ENCODE measurements around the gene ODAPH.
"Not testable (repeated sequence)": the region's sequence is repeated elsewhere in the genome, so short reads cannot be mapped to it uniquely, and the experiment has no call there.

Gene ODAPH

DNA sequence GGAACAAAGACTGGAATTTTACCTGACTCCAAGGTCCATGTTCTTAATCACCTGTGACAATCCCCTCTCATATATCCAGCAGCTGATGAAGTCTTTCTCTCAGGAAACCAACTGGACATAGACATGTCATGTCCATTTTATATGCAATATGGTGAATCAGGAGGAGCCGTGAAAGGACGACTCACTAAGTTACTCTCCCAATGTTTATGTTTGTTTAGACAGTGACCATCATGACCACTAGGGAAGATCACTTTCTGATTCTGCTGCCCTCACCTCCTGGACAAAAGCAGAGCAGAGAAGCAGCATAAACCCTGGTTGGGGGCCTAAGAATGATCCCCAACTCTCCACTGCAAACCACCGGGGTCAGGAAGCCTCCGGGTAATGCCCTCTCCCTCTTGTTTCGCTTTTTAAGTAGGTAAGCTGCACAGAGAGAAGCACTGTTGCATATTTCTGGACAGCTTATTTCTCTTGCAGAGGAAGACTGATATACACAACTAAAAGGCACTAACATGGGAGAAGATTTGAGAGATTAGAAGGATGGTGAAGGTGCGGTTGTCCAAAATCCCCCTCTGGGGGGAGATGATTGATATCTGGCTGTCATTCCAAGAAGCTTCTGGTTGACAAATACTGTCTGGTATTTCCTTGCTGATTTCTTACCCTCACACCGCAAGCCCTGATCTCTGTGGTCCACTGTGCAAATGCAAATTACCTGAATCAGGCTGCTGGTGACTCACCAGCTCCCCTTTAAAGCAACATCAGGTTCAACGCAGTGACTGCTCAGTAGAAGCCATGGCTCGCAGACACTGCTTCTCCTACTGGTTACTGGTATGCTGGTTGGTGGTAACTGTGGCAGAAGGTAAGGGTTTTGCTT, at the start of gene ODAPH:
Gene ODAPH (plus strand): TSS at position 773 of the 871 bp plus-strand sequence. CDS start 17 bp downstream, at position 790.
- DNase-seq: no peak

DNA sequence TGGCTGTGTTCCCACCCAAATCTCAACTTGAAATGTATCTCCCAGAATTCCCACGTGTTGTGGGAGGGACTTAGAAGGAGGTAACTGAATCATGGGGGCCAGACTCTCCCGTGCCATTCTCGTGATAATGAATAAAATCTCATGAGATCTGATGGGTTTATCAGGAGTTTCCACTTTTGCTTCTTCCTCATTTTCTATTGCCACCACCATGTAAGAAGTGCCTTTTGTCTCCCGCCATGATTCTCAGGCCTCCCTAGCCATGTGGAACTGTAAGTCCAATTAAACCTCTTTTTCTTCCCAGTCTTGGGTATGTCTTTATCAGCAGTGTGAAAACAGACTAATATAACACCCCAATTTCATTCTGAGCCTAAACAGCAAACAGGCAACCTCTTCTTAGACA, 46.3 kb upstream of the ODAPH start:
- DNase-seq: not testable (repeated sequence)

DNA sequence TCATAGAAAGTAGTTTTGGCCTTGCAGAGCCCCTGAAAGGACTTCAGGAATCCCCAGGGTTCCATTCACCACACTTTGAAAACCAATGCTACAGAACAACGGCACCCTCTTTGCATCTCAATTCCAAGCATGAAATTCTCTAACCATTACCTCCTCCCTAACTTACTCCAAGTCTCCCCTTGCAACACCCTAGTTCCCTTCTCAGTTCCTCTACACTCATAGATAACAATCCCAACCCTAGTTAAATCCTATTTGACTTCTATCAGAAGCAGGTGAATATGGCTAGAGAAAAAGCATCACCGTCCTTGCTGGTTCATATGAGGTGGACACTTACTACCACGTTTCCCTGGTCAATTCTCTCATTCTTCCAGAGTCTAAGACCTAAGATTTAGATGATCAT, 44.0 kb upstream of the ODAPH start:
- DNase-seq: no peak

DNA sequence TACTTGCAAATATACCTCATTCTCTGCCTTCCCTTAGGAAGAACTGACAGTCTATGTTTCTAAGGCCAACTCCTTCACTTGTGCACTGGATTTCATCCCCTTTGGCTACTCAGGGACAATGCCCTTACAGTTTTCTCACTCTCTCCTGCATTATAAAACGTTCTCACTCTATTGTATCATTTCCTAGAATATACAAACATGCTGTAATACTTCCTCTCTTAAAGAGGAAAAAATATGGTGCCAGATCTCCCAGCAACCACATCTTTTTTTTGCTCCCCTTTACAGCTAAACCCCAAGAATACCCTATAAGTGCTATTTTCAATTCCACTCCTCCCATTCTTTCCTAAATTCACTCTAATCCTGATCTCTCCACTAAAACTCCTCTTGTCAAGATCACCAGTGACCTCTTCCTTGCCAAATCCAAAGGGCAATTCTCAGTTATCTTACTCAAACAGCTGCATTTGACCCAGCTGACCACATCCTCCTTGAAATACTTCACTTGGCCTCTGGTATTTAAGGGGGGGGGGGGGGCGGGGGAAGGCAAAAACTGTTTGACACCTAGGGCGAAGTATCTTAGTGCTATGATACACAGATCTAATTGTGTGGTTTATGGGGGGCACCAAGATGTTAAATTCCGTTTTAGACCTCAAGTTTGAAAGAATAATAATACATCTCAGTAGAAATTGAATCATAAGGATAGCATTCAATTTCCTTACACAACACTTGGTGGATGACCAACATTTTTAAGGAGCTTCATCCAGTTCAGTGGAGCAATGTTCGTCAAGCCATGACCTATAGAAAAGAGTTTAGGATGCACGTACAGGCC, 43.3 kb upstream of the ODAPH start:
- DNase-seq: no peak

GRCh38 chr4:75513526-75514130, 42.2 kb upstream of the ODAPH start:
- DNase-seq: no peak

DNA sequence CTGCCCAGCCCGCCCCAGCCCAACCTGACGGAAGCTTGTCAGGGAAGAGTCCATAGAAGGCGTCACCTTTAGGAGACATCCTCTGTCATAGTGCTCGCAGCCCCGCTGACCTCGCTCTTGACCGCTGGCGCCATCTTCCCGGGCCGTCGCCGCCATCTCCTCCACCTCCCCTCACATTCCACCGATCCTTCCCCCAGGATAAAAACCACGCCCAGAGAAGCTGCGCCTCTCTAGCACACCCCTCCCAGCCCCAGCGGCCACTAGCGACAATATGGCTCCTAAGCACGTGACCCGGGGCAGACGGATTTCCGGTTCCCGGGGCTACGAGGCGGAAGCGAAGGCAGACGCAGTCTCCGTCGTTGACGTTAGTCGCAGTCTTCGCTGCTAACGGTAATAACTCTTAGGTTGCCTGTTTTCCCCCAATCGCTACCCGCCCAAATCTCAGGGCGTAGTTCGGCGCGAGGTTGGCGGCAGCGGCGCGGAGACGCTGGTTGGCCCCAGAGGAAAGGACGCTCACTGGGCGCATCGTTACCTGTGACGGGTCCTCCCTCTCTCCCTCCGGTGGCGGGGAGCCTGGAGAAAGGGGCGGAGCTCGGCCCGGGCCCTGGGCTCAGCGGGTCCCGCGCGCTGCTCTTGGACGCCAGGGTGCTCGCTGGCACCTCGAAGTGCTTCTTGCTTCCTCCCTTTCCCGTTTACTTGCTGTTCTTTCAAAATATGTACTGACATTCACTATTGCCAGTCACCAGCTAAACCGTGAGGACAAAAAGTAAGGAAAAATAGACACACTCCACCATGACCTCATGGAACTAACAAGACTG, 41.5 kb upstream of the ODAPH start, which contains the start of the genes RCHY1 and THAP6:
Gene RCHY1 (minus strand): TSS at position 273 of the 818 bp plus-strand sequence. CDS start 117 bp downstream, at position 156.
Gene THAP6 (plus strand): TSS at position 343 of the 818 bp plus-strand sequence. CDS start 980 bp downstream, outside the sequence.
- peak; percentile 86 for DNase-seq

DNA sequence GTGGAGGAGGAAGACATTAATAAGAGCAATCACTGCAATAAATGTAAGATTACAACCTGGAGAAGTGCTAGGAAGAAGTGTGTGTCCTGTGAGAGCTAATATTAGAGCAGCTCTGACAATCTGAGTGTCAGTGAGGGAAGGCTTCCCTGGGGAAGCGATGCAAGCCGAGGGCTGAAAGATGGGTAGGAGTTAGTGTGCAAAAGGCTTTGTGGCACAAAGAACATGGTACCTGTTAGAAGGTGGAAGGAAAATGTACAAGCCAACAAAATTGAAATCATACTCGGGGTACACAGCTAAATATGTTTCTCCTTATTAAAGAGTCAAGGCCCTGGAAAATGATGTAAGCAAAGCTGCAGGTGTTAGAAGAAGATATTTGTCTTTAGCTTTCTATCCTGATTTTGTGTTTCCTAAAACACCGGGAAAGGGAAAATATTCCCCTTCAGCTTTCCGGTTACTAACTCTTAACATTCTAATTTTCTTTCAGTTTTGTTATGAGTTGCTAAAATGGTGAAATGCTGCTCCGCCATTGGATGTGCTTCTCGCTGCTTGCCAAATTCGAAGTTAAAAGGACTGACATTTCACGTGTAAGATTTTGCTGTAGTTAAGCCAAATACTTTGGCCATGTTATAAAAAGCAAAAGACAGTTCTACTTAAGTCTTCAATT, 40.8 kb upstream of the ODAPH start:
- no peak for DNase-seq

GRCh38 chr4:75516144-75516543, 39.7 kb upstream of the ODAPH start:
- no peak for DNase-seq

- not testable (repeated sequence) for DNase-seq
These were observed 36.4 kb upstream of the ODAPH start for GRCh38 chr4:75519452-75519851.

- no peak for DNase-seq
These were observed 30.8 kb upstream of the ODAPH start for GRCh38 chr4:75525086-75525485.

DNA sequence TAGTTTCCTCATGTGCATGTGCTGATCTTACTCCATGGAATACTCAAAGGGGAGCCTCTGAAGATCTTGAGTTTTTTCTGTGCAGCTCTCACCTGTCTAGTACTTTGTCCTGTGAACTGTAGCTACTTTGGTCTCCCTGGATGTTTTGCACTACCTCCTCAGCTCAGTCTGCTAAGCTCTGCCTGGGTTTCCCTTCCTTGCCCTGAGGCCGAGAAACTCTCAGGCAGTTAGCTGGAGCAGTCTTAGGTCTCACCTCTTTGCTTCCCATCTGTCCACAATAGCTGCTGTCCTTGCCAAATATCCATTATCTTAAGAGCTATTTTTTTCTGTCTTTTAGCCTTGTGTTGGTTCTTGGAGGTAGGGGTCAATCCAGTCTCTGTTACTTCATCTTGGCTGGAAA, 30.0 kb upstream of the ODAPH start:
- DNase-seq: no peak

DNA sequence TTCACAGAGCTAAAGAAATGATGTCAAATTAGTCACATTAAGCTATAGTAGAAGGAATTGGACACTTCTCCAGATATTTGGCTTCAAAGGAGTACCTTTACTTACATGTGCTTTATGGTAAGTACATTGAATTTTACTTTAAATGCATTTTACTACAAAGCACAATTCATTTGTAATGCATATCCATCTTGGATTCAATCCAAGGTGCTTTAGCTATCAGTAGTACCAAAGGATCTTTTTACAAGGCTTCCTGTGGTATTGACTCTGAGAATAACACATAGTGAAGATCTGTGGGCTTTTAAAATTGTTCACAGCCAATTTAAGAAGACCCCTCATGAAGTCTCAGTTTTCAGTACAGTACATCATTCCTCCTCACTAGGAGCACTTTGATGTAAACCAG, 28.4 kb upstream of the ODAPH start:
- no peak for DNase-seq

DNA sequence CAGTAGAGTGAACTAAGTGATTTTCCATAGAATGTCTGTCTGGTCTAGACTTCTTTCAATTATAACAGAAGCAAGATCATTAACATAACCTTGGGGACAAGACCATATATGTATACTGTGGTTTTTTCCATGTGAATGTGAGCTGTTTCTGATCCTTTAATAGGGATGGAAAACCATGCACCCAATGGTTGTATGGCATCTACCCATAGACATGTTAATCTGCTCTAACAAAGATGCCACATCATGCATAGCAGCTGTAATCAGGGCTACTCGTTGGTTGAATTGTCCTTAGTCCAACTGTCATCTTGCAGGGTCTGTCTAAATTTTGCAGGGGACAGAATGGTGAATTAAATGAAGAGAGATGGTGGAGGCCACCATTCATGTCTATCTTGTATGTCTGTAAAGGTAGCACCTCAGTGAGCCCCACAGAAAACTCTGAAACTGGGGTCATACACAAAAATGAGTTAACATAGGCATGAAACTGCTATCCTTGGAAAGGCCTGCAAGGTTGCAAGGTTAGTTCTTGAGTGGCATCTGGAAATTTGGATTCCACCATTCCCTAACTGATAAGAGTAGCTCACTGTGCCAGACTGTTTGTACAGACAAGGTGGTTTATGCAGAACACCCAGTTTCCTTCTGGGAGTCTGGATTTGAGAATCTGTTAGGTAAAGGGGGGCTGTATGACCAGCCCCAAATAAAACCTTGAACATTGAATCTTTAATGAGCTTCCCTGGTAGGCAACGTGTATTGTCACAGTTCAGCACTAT, 25.1 kb upstream of the ODAPH start:
- DNase-seq: no peak

GRCh38 chr4:75531536-75532143, 24.2 kb upstream of the ODAPH start:
- not testable (repeated sequence) for DNase-seq

DNA sequence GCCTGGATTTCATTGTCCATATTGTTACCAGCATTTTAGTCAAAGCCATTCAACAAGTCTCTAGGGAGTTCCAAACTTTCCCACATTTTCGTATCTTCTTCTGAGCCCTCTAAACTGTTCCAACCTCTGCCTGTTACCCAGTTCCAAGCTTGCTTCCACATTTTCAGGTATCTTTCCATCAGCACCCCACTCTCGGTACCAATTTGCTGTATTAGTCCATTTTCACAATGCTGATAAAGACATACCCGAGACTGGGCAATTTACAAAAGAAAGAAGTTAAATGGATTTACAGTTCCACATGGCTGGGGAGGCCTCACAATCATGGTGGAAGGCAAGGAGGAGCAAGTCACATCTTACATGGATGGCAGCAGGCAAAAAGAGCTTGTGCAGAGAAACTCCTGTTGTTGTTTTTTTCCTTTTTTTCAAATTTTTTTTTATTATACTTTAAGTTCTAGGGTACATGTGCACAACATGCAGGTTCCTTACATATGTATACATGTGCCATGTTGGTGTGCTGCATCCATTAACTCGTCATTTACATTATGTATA, 22.5 kb upstream of the ODAPH start:
- DNase-seq: not testable (repeated sequence)

GRCh38 chr4:75533926-75534325, 21.9 kb upstream of the ODAPH start:
- DNase-seq: not testable (repeated sequence)

DNA sequence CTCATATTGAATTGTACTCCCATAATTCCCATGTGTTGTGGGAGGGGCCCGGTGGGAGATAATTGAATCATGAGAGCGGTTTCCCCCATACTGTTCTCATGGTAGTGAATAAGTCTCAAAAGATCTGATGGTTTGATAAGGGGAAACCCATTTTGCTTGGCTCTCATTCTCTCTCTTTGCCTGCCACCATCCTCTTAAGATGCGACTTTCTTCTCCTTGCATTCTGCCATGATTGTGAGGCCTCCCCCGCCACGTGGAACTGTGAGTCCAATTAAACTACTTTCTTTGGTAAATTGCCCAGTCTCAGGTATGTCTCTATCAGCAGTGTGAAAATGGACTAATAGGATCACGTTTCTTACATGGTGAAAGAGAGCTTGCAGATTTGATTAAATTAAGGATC, 18.6 kb upstream of the ODAPH start:
- DNase-seq: not testable (repeated sequence)

- no peak for DNase-seq
These were observed 13.0 kb upstream of the ODAPH start for GRCh38 chr4:75542824-75543223.

GRCh38 chr4:75544220-75544619, 11.6 kb upstream of the ODAPH start:
- not testable (repeated sequence) for DNase-seq

GRCh38 chr4:75544870-75545269, 11.0 kb upstream of the ODAPH start:
- DNase-seq: no peak
